HG03460 (cell line): ENCODE measurements around the gene TSPAN12.

Experiments used
- ATAC-seq: cut with Tn5 transposase; IDR thresholded peaks from one replicate; pipeline ENCODE4 v1.9.1; 2021; ENCODE audit not compliant: unreplicated experiment

Gene TSPAN12

DNA sequence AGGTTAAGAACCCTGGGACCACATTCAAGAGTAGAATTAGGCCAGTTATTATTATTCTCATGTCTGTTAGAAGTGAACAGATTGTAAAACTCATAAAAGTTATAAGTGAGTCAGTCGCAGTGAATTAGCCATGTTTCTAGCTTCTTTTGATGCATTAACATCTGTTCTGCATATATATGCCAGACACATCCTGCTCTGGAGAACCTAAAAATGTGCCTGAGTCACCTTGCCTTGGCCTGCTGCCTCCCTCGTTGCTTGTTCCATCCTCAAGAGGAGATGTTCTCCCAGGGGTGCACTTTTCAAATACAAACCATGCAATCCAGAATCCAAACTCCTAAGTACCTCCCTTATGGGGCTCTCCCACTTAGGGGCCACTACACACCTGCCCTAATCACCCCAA, 14.8 kb downstream of the TSPAN12 start:
- ATAC-seq, result no peak

DNA sequence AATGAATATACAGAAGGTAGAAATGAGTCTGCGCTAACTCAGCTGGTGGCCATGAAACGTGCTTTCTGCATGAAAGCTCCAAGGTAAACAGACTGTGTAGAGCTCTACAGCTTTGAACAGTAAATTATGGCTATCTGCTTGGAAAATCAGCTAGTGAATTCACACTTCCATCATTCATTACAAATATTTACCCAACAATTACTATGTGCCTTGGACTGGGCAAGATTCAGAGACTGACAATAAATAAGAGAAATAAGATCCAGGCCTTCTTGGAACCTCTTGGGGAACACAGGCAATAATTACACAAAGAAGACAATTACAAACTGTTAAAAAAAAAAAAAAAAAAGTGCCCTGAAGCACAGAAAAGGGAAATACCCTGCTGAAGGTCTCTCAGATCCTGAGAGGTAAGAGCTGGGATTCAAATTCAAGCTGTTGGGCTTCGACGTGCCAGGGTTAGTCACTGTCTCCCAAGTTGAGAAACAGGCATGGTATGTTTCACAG, 15.8 kb downstream of the TSPAN12 start:
- no peak for ATAC-seq

DNA sequence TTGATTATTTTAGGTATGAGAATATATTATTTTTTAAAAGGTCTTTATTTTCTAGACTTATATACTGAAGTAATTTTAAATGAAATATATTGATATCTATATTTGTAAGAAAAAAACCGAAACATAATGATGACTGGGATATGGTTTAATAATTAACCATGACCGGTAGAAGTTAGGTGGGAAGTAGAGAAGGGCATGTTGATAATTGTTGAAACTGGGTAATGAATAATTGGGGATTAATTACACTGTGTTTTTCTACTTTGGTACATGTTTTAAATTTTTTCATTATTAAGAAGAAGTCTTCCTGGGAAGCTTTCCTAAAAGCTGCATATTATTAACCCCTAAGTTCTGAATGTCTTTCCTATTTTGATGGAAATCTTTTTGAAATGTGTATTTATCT, 16.3 kb downstream of the TSPAN12 start:
- no peak for ATAC-seq

DNA sequence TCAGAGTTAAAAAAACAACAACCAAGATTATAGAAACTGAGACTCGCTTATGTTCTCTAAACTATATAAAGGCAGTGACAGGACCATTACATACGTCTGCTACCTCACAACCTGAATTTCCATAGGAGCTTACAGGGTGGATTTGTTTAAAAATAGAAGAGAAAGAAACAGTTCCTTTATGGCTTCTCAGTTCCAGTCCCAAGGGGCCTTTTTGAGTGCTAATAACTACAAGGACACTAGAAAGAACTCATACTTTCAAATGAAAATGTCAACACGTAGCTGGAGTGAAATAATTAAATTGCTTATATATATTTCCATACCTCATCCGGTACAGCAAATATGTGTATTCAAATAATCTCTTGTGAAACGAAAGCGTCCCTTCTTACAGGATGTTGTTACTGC, 19.7 kb downstream of the TSPAN12 start:
- ATAC-seq, result peak; percentile 54

DNA sequence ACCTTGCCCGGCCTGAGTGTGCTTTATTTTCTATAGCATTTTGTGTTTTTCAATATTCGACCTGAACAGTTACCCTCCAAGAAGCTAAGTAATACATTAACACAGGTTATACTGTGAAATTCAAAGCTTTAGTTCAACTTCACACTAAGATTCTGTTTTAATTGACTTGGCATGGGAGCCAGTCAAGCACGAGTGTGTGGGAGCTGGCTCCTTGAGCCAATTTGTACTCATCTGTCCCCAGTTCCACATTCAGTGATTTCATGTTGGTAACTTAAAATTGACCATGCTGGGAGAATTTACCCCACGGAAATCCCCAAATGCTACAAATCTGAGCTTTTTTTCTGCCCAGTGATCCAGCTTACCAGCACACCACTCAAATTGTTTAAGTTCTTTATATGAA, 20.3 kb downstream of the TSPAN12 start:
- peak; percentile 46 for ATAC-seq

DNA sequence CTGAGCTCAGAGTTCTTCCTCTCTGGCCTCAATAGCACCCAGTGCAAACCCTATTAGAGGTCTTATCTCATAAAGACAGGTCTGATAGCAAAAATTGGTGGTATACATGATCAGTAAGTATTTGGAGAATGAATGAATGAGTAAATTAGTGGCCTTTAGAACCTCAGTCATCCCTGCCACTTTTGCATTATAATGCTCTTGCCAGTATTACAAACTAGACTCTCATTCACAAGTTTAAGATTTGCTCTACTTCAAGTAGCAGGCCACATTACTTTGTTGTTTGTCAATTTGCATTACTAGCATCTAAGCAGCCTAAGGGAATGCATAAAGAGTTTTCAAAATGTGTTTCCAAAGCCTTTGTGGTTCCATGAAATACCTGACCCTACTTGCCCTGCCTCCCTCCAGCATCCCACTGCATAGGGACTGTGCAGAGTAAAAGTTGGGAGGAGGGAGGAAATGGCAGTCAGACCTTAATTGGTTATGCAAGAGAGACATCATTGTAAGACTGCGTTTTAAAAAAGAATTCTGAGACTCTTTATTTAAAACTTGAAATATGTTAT, 21.3 kb downstream of the TSPAN12 start:
- ATAC-seq, result no peak

DNA sequence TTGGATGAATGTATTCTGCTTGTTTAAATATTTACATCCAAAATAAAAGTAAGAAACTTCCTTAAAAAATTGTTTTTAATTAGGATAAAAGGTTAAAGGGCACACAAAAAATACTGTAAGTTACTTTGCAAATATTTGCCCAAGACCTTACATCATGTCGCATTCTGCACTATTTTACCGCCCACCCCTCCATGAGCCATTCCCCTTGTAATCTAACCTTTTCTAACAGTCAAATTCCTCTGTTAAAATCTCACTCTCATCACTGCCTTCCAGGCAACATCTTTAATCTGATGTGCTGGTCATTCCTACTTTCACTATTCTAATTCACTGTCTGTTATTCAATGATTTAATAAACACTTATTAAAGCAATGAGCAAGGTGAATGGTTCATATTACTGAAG, 23.2 kb downstream of the TSPAN12 start:
- ATAC-seq, result no peak

DNA sequence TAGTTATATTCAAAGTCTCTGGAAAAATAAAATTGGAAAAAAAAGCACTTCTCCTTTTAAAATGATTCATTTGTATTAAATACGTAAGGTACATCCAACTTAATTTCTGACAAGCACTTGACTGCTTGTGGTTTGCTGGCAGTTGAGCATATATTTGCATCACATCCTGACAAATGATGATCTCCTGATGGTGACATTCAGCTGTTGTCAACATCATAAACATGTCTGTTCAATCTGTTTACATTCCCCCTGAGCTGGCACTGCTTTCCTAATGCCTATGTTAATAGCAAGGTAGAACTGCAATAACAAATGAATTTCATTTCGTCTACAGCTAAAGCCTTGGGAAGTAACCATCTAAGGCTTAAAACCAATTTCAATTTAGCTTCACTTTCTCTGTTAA, 24.4 kb downstream of the TSPAN12 start:
- ATAC-seq, result no peak

DNA sequence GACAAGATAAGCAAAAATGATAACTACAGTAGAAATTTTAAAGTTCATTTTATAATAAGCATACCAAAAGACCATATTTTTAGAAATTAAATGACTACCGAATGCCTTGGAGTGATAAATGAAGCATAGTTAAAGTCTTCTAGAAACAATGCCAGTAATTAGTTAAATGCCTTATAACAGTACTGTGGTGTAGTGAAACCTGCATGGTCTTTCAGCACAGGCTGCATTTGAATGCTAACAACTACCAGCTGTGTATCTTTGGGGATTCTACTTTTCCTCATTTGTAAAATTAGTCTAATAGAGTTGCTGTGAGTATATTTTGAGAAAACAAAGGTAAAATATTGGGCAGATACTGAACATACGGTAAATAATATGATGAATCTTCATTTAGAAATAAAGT, 25.1 kb downstream of the TSPAN12 start:
- no peak for ATAC-seq

DNA sequence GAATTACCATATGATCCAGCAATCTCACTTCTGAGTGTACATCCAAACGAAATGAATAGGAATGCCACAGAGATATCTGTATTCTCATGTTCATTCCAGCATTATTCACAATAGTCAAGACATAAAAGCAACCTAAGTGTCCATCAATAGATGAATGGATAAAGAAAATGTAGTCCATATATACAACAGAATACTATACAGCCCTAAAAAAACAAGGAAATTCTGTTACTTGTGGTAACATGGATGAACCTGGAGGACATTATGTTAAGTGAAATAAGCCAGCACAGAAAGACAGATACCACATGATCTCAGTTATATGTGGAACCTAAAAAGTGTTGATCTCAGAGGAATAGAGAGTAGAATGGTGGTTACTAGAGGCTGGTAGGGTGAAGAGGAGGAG, 26.7 kb downstream of the TSPAN12 start:
- no peak for ATAC-seq

DNA sequence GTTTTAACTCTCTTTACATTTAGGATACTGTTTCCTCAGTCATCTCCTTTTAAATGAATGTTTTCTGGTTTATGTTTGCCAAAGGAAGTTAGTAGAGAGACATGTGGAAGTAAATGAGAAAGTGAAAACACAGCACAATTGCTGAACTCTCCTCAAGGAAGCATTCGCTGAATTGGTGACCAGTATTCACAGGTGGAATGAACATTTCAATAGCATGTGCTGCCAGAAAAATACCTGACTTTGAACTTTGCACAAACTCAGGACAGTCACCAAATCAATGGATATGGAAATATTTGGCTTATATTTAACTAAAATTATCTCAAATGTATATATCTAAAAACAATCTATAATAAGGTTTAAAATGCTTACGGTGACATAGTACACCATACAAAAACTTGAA, 28.5 kb downstream of the TSPAN12 start:
- no peak for ATAC-seq

DNA sequence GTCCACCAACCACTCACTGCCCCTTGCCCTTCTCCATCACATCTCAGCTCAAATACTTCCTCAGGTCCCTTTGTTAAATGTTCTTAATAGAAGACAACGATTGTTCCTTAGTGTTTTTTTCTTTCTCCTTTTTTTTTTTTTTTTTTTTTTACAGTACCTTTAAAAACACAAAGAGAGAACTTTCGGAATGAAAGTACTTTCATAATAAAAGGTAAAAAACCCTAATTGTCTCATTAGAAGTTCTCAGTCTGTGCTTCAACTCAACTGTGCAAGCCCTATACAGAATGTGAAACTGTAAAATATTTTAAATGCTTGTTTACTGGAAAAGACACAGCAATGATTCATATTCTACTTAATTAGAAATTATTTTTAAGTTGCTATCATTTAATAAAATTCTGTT, 29.4 kb downstream of the TSPAN12 start:
- ATAC-seq, result no peak

DNA sequence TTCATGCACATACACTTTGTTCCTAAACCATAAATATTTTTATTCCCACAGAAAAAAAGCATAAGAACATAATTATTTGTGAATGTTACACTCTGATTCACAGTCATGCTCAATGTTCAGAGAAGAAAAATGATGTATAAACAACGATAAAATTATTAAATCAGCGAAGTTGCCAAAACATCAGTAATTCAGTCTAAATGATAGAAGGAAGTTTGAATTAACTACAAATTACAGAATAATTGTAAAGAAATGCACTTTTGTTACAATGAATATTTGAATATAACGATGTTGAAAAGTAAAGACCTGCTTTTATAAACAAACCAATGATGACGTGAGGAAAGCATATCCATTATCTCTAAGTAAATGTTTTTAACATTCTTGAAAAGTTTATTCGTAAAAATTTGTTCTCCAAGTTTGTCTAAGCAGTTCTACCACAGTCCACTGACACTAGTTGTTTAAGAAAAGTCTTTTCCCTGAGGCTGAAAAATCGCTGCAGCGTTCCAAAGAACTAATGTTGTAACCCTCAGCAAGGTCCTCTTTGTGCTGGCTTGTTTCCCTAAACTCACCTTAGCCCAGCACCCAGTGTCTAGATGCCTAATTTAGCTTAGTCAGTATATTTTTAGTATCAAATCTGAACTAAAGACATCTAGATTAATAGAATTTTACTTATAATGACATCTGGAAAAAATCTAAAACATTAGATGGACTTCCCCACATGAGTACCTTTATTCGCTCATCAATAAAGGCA, 30.4 kb downstream of the TSPAN12 start:
- ATAC-seq, result no peak

DNA sequence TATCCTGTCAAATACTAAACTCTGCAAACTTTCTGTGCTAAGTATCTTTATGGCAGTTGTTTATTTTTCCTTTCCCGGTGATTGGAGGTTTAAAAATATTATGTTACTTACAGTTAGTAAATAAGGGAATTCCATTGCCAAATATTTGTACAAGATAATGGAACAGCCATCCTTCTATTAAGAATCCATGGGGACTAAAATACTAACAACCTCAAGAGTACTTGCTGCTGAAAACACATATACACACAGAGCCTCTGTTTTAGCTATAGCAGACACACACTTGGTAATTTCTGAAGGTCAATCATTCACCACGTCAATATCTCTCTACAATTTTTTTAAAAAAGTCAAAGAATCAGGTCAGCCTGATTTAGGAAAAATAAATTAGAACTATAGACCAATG, 32.4 kb downstream of the TSPAN12 start:
- no peak for ATAC-seq

DNA sequence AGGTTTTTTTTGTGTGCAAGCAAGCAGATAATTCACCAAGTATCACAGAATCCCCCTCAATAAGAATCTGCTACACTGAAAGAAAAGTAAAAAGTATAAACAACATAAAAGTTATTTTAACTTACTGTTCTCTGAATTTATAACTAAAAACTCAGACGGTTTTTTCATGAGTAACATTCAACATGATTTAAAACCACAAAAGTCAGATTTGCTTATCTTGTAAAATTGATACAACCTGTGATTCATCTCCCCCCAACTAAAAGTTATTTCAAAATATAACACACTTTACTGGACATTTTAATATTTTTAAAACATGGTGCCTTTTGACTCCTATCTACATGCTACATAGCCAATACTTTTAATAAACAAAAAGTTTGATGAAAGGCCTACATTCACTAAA, 32.8 kb downstream of the TSPAN12 start:
- ATAC-seq, result no peak

DNA sequence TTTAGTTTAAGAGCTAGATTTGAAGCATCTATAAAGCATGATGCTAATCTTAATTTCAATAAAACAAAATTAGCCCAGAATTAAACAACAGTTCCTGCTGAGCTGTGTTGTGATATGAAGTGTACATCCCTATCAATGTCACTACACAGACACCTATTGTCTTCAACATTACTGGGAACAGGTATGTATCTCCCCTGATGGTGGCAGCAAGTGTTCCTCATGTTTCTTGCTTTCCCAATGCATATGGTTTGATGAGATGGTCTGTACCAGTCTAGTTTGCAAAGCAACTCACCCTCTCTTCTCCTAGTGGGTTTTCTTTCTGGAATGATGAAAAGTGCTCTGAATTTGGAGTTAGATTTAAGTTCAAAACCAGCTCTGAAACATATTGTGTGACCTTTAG, 38.1 kb downstream of the TSPAN12 start:
- no peak for ATAC-seq

DNA sequence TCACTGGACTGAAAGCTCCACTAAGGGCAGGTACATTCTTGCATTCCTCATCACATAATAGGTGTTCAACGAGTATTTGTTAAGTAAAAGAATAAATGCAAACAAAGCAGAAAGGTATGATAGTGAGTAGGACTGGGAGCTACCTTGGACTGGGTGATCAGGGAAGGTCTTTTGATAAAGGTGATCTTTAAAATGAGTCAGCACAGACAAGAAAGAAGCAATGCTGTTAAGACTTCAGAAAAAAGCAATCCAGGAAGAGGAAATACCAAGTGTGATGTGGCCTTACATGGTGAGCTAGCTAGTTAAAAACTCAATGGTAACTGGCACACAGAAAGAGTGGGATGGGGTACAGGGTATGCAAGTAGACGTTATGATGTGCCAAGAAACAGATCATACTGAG, 40.1 kb downstream of the TSPAN12 start:
- no peak for ATAC-seq

DNA sequence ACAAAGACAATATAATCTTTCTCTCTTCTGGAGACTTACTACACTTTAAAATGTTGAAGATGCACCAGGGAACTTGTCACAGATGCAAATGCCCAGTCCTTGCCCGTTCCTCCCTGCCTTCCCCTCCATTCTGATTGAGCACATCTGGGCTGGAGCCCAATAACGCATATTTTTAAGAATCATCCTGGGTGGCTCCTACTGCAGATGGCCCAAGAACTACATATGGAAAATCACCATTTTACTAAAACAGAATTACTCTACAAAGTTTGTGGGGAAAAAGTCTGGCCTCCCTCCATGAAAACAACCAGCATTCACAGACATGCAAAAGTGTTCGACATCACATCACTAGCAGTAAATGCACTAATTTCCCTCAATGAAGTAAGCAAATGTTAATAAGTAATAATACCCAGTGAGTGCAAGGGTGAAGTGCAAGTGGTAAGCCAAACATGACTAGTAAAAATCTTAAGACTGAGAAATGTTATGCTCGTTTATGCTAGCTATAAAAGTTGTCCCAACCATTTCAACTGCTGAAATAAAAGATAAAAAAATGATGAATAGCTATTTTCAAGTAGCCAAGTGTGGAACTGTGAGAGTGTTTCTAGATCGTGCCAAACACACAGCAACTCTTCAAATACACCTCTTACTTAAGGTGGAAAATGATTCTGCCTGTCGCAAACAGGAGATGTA, 43.5 kb downstream of the TSPAN12 start:
- no peak for ATAC-seq

DNA sequence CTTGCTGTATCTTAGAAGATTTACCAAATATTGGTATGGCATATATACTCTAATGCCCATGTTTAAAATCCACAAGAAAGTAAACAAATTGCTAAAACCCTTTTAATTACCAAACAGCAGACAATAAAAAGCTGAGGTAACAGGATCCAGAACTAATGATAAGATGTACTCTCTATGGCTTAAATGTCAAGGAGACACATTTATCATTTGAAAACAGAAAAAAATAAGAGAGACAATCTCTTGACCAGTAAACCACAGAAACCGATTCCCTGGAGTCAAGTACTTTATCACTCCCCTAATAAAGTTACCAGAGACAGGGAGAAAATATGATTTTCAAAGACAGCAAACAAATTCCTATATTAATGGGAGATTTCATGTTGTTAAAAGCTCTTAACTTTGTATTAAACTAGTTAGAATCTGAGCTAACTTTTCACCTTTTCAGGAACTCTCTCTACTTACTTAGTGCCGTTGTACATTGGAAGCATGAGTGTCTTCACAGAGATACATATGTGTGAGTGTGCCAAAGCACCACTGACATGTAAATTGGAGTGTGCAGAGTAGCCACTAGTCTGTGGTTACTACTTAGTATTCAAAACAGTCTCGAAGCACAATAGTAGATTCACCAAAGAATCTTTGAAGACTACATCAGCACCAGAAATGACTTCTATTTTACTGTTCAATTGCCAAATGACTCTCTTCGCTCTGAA, 44.2 kb downstream of the TSPAN12 start:
- ATAC-seq, result no peak

DNA sequence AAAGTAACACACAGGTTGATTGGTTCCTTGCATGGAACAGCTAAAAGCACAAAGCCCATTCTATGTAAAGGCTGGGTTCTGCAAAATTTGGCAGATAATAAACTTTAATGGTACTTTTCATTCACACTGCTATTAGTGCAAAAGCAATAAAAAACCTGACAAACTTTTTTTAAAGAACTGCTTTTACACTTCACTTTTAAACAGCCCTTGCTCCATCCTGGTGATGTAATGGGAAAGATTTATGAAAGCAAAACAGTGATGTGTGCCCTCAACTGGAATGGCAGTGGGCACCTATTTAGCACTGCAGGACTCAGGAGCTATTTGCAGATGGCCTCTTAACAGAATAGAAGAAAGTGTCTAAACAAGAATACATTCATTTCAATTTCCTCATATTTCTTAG, 44.9 kb downstream of the TSPAN12 start:
- no peak for ATAC-seq

DNA sequence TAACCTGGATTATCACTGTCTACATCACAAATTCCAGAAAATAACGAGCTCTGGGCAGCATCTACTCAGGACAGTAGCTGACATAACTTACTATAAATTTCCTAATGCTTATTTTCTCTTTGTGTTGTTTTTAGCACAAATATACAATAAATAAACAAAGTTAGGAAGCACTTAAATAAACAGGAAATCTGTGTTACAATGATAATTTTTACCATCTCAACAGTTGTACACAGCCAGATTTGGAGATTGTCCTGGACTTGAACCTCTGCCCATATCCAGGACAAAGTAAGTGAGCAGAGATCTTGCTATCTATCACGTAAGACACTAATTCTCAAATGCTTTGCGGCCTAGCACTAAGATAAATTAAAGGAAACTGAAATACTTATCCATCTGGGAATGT, 48.7 kb downstream of the TSPAN12 start:
- no peak for ATAC-seq

DNA sequence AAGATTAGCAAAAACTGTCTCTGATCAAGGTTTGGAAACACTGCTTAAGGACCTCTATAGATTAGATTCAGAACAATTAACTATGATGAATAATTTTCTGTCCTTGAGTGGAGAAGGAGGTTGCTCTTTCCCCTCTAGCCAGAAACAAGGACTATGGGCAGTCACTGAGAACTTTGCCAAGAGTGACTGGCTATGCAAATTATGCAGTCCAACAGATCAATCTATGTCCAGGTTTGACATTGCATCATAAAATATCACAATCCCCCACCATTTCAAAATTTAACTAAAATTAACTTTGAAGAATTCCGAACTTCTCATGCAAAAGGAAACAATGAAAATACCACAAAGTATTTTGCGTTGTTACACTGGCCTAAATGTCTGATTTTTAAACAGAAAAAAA, 50.6 kb downstream of the TSPAN12 start:
- ATAC-seq, result no peak
